HG02571 (cell line): Measurements from ENCODE around the gene TTC28.
"Not testable (repeated sequence)": the region's sequence is repeated elsewhere in the genome, so short reads cannot be mapped to it uniquely, and the experiment has no call there.

Experiments
- ATAC-seq: cut with Tn5 transposase; IDR thresholded peaks from one replicate; pipeline ENCODE4 v1.9.1; 2021; ENCODE audit warnings: mild to moderate bottlenecking, moderate library complexity; ENCODE audit not compliant: unreplicated experiment

The TTC28 gene

DNA sequence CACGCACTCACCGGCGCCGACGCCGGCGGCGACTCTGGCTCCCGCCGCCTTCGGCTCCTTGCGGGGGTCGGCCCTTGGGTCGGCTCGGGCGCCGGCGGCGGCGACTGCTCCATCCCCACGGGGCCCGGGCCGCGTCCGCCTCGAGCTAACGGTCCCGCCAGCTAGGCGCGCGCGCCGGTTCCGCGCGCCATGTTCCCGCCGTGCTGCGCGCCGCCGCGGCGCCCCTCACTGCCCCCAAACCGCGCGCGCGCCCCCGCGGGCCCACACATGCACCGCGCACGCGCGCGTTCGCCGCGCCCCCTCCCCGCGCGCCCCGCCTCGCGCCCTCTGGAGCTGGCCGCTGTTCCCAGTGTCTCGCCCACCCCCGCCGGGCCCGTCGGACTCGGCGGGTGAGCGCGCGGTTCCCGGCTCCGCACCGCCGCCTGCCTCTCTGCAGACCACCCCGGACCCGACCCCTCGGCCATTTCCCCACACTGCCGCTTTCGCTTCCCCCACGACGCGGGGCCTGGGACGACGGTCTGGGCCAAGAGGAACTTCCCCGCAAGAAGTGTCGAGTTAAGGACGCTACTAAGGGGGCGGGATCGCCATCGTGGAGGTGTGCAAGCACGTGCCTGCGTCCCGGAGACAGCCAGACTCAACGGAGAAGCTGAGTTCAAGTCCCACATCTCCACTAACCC lies at the start of gene TTC28:
TSS of gene TTC28 (minus strand) at position 230 of the 677 bp plus-strand sequence. CDS start at position 113, 117 bp downstream.
- not testable (repeated sequence) for ATAC-seq

DNA sequence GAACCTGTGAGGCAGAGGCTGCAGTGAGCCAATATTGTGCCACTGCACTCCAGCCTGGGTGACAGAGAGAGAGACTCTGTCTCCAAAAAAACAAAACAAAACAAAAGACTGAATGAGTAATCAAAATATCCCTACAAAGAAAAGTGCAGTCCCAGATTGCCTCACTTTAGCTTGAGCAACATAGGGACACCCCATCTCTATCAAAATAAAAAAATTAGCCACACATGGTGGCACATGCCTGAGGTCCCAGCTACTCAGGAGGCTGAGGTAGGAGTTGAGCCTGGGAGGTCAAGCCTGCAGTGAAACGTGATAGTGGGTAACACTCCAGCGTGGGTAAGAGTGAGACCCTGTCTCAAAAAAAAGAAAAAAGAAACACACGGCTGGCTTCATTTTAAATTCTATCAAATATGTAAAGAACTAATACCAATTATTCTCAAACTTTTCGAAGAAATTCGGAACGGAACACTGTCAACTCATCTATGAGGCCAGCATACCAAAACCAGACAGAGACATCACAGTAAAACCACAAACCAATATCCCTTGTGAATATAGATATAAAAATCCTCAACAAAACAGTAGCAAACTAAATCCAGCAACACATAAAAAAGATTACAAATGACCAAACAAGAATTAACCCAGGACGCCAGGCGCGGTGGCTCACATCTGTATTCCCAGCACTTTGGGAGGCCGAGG lies 49.1 kb upstream of the TTC28 start:
- no peak for ATAC-seq

GRCh38 chr22:28728002-28728401 lies 48.4 kb upstream of the TTC28 start:
- ATAC-seq = no peak

GRCh38 chr22:28718044-28718443 lies 38.4 kb upstream of the TTC28 start:
- ATAC-seq = no peak

- ATAC-seq = no peak
These were observed 37.0 kb upstream of the TTC28 start for GRCh38 chr22:28716686-28717085.

- ATAC-seq = no peak
These were observed 36.0 kb upstream of the TTC28 start for GRCh38 chr22:28715611-28716010.

DNA sequence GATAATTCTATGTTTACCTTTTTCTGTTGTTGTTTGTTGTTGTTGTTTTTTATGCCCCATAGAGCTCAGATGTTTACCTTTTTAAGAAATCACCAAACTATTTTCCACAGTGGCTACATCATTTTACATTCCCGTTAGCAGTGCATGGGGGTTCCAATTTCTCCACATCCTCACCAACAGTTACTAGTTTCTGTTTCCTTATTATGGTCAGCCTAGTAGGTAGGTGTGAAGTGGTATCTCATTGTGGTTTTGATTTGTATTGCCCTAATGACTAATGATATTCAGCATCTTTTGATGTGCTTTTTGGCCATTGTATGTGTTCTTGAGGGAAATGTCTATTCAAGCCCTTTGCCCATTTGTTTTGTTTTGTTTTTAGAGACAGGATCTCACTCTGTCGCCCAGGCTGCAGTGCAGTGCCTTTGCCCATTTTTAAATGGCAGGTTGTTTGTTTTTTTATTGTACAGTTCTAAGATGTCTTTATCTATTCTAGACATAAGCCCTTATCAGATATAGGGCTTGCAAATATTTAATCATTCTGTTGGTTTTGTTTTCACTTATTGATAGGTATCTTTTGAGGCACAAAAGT lies 34.5 kb upstream of the TTC28 start:
- no peak for ATAC-seq

GRCh38 chr22:28711820-28712777 lies 32.5 kb upstream of the TTC28 start:
- no peak for ATAC-seq

GRCh38 chr22:28711341-28711740 lies 31.7 kb upstream of the TTC28 start:
- ATAC-seq = no peak

DNA sequence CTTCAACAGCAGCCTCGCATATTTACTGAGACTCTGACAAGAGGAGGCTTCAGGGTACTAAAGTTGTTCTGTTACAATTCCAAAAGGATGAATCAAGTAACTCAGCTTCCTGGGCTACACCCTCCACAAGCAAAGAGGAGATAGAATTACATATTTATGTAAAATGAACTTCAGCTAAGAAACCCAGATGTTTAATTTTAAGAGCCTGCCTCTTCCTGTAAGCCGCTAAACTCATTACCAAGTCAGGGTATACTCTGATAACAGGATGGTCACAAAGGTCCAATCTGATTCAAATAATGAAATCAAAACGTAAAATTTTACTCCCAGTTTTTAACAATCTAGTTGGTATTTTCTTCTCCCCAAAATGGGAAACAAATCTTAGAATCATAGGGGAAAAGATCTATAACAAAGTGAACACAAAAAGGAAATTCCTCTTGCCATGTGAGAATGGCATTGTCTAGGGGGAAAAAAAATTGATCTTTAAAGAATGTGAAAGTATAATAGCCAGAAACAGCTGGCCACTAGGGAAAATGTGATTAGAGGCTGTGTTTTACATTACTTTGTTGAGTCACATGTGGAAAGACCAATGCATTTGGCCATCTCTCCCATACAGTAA lies 31.0 kb upstream of the TTC28 start:
- no peak for ATAC-seq

GRCh38 chr22:28710107-28710506 lies 30.5 kb upstream of the TTC28 start:
- ATAC-seq = no peak

- no peak for ATAC-seq
These were observed 27.2 kb upstream of the TTC28 start for GRCh38 chr22:28706845-28707244.

DNA sequence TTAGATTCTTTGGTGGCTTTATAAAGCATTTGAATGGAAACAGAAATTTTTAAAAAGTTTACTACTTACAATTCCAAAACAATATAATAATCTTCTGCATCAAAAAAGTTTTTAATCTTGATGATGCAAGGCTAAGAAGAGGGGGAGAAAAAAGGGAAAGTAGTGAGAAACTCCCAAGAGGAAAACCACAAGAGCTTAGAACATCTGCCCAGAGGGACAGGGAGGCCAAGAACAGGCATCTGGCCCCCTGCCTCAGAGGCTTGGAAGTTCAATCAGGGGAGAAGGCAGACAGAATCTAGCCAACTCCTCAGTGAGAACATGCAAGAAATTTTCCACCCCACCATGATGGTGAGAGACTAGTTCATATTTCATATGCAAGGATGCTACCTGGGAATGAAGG lies 23.8 kb upstream of the TTC28 start:
- ATAC-seq = no peak

- no peak for ATAC-seq
These were observed 23.3 kb upstream of the TTC28 start for GRCh38 chr22:28702891-28703290.

DNA sequence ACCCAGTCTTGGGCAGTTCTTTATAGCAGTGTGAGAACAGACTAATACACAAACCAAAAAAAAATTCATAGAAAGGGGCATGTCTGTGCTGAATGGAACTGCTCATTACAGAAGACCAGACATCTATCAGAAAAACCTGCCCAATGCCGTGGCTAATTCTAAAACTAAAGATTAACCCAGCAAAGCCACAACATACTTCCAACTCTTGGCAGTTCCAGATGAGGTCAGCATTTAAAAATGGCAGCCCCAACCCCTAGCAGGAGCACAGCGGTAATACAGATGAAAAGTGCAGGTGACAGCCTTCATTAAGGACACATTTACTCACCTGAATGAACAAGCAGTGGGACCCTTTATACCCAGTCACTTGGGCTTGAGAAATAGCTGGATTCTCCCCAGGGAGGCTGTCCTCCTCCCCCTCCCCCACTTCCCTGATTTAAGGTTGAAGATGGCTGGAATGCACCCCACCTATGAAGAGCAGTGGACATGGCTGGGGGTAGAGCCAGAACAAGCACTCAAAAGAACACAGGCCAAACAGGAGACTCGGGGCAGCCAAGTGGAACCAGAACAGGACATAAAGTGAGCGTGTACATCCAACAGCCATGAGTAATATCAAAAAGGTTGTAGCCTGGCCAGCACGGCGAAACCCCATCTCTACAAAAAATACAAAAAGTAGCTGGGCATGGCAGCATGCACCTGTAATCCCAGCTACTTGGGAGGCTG lies 13.6 kb upstream of the TTC28 start:
- ATAC-seq = not testable (repeated sequence)

- not testable (repeated sequence) for ATAC-seq
These were observed 10.2 kb upstream of the TTC28 start for GRCh38 chr22:28689796-28690195.

- ATAC-seq = not testable (repeated sequence)
These were observed 3.3 kb upstream of the TTC28 start for GRCh38 chr22:28682966-28683365.

DNA sequence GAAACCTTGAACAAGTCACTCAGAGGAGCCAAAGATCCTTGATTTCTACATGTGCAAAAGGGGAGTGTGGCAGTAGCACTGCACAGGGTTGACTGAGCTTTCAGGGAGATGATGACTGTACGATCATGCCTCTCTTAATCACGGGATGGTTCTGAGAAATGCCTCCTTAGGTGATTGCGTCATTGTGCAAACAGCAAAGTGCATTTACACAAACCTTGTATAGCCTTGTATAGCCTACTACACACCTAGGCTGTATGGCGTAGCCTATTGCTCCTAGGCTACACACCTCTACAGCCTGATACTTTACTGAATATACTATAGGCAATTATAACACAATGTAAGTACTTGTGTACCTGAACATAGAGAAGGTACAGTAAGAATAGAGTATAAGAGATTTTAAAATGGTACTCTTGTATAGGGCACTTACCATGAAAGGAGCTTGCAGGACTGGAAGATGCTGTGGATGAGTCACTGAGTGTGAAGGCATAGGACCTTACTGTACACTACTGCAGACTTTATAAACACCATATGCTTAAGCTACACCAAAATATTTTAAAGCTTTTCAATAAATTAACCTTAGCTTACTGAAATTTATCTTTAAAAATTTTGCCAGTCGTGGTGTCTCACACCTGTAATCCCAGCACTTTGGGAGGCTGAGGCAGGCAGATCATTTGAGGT lies 1.3 kb upstream of the TTC28 start:
- ATAC-seq = not testable (repeated sequence)
